Uterus (tissue), 2 donors: ENCODE results near the gene FAM117A.

Source experiments
- CTCF ChIP-seq, 4 experiments: fragments of 200-600 bp in 2 of 4; fragments of 450-650 bp in 2 of 4; sonication (generic) in 2 of 4; IDR thresholded peaks; one replicate each; pipeline ENCODE4 v1.5.1; 2016 to 2019; ENCODE audit warnings: antibody characterized with exemption in 4 of 4, mild to moderate bottlenecking in 2 of 4, moderate library complexity in 1 of 4
- POLR2A ChIP-seq, 2 donors: fragments of 450-650 bp; IDR thresholded peaks; one replicate each; pipeline ENCODE4 v1.6.1; 2016; ENCODE audit warnings: antibody characterized with exemption in 2 of 2, mild to moderate bottlenecking in 1 of 2, moderate library complexity in 1 of 2

- TF ChIP-seq CTCF (IDR thresholded peaks at IDR 0.05) (peak; percentile 53 to 88 (median 68)), POLR2A (IDR thresholded peaks at IDR 0.05) (no peak)
Observed at GRCh38 chr17:49779739-49780231, 15.9 kb upstream of the FAM117A start.
